ENCODE measurements around the gene KIF15. TPM values are rescaled to one million over a fixed set of nuclear protein-coding genes. Genes with fewer than 3 reads are reported as not detected.

KIF15 gene
- 7.4 and 27.2 TPM in 2 replicates for total RNA-seq

GRCh38 chr3:44761424-44762169 lies at the start of gene KIF15, which contains the start of gene KIAA1143:
Gene KIF15, plus strand, starts transcription at chr3:44761794. Its CDS starts 72 bp downstream, at chr3:44761866.
Gene KIAA1143, minus strand, starts transcription at chr3:44761619. Its CDS starts 17 bp downstream, at chr3:44761602.

GRCh38 chr3:44712455-44713075 lies 49.0 kb upstream of the KIF15 start, which contains the start of gene ZNF502:
Gene ZNF502, plus strand, starts transcription at chr3:44712660. Its CDS starts 7,602 bp downstream, at chr3:44720262.

GRCh38 chr3:44729384-44729910 lies 32.1 kb upstream of the KIF15 start, which contains the start of gene ZNF501:
Gene ZNF501, plus strand, starts transcription at chr3:44729635. Its CDS starts 4,787 bp downstream, at chr3:44734422.

GRCh38 chr3:44861412-44862225 lies 100.0 kb downstream of the KIF15 start, which contains the start of gene TMEM42:
Gene TMEM42, plus strand, starts transcription at chr3:44861912. Its CDS starts 13 bp downstream, at chr3:44861925.

GRCh38 chr3:44874308-44874707 lies 112.7 kb downstream of the KIF15 start, which contains the start of gene TGM4:
Gene TGM4, plus strand, starts transcription at chr3:44874608. Its CDS starts 71 bp downstream, at chr3:44874679.

Other genes with a start within 250 kb of the KIF15 start
- 5.5 and 7.4 TPM in 2 replicates for gene ZKSCAN7, start 206.6 kb upstream of the KIF15 start, total RNA-seq
- 0.55 and 1.7 TPM in 2 replicates for gene ZNF660, start 176.8 kb upstream of the KIF15 start, total RNA-seq
- gene ZNF197, start 136.8 kb upstream of the KIF15 start, total RNA-seq, result 18.3 and 18.9 TPM in 2 replicates
- gene ZNF35, start 113.1 kb upstream of the KIF15 start, total RNA-seq, result 9.0 and 14.4 TPM in 2 replicates
- 4.7 and 5.8 TPM in 2 replicates for gene ZNF502, start 49.1 kb upstream of the KIF15 start, total RNA-seq
- 7.1 and 8.1 TPM in 2 replicates for gene ZNF501, start 32.2 kb upstream of the KIF15 start, total RNA-seq
- 17.4 and 19.5 TPM in 2 replicates for gene KIAA1143, start 175 bp upstream of the KIF15 start, total RNA-seq
- 11.8 and 23.1 TPM in 2 replicates for gene TMEM42, start 100.1 kb downstream of the KIF15 start, total RNA-seq
- not detected in 2 replicates for gene TGM4, start 112.8 kb downstream of the KIF15 start, total RNA-seq
- 30.6 and 32.3 TPM in 2 replicates for gene ZDHHC3, start 214.4 kb downstream of the KIF15 start, total RNA-seq
- 62.6 and 73.3 TPM in 2 replicates for gene EXOSC7, start 214.4 kb downstream of the KIF15 start, total RNA-seq